ENCODE measurements around the gene HDAC4. TPM values are rescaled to one million over a fixed set of nuclear protein-coding genes. Genes with fewer than 3 reads are reported as not detected.

Gene HDAC4
- total and polyA plus RNA-seq, 9 of the 15 experiments (the other 6 are each of a cell fraction or from before 2014, with no cell fraction given) = 0.11 to 20.2 (median 4.0) TPM

- peaks cover 6 to 23% of the 10 kb centered on the region in 2 experiments; a peak in 4 of 5 replicates for H3K27me3 ChIP-seq (ENCODE audit: control insufficient read depth in 2 of 2, insufficient read depth in 2 of 2, low read length in 2 of 2)
- TF ChIP-seq RUNX1 (IDR thresholded peaks at IDR 0.05; ENCODE audit: low read depth) (no peak), ZSCAN29 (IDR thresholded peaks at IDR 0.05) (no peak), FIP1L1 (IDR thresholded peaks at IDR 0.05; ENCODE audit: low read depth, low read length, poor library complexity, severe bottlenecking) (no peak), PML (IDR thresholded peaks at IDR 0.05; ENCODE audit: low read length) (no peak), ZNF57 (CRISPR knock-in tag; IDR thresholded peaks at IDR 0.05) (no peak), SMAD1 (IDR thresholded peaks at IDR 0.05; ENCODE audit: low read depth, low read length, partially characterized antibody) (no peak), ARID4B (CRISPR knock-in tag; IDR thresholded peaks at IDR 0.05) (no peak), HCFC1 (IDR thresholded peaks at IDR 0.05; ENCODE audit: low read depth, low read length) (no peak), MXD1 (CRISPR knock-in tag; IDR thresholded peaks at IDR 0.05; ENCODE audit: borderline replicate concordance, poor library complexity, severe bottlenecking) (no peak), ILK (tag; IDR thresholded peaks at IDR 0.05; ENCODE audit: borderline replicate concordance, low read depth) (no peak), ELF2 (CRISPR knock-in tag; IDR thresholded peaks at IDR 0.05) (no peak), ZBTB9 (CRISPR knock-in tag; IDR thresholded peaks at IDR 0.05) (no peak), DNMT1 (IDR thresholded peaks at IDR 0.05) (no peak), ZKSCAN3 (CRISPR knock-in tag; IDR thresholded peaks at IDR 0.05) (no peak), SRF (CRISPR knock-in tag; IDR thresholded peaks at IDR 0.05) (no peak), RBM34 (IDR thresholded peaks at IDR 0.05; ENCODE audit: borderline replicate concordance, insufficient read depth, low read length) (no peak)
Measured at GRCh38 chr2:239433777-239434403, 33.1 kb upstream of the HDAC4 start.

More at GRCh38 chr2:239433777-239434403, 33.1 kb upstream of the HDAC4 start:
- Histone ChIP-seq H3K4me3 (no peak overlapping the region), H3K4me1 (replicated peaks in 1 of 2; ENCODE audit: control insufficient read depth in 2 of 2, insufficient read depth in 2 of 2, low read length in 2 of 2) (no peaks in the 10 kb centered on the region), H3K9ac (ENCODE audit: insufficient read depth in 1 of 2, low read depth in 2 of 2, low read length in 2 of 2) (no peak overlapping the region), H3K79me2 (ENCODE audit: control insufficient read depth, insufficient read depth, low read length) (no peaks in the 10 kb centered on the region), H3K4me2 (ENCODE audit: insufficient read depth, low read length) (no peak overlapping the region), H3K27ac (ENCODE audit: extremely low read depth, low read depth, low read length) (no peak overlapping the region), H3K36me3 (ENCODE audit: control insufficient read depth, insufficient read depth, low read length) (no peaks in the 10 kb centered on the region), H2AFZ (ENCODE audit: low read depth, low read length) (no peak overlapping the region), H3K9me1 (ENCODE audit: control insufficient read depth, insufficient read depth, low read length) (no peaks in the 10 kb centered on the region), H3K9me3 (replicated peaks; ENCODE audit: control insufficient read depth, insufficient read depth, low read depth, low read length) (no peaks in the 10 kb centered on the region), H4K20me1 (replicated peaks; ENCODE audit: control insufficient read depth, insufficient read depth, low read length) (no peaks in the 10 kb centered on the region)
- ATAC-seq (no peak), FAIRE-seq (no peak), DNase-seq (ENCODE audit: extremely low read depth in 1 of 4, low spot score in 3 of 4) (no peak)
- intact Hi-C loops (cut with micrococcal nuclease) (no loop called here), in situ Hi-C loops (cut with MboI) (no loop called here)
- 3% methylated on average over 4 of the region's 4 CpGs for WGBS (ENCODE audit: insufficient coverage, low coverage, missing lambda C conversion rate)
- BruUV-seq (replicated peaks) = no TSS peak
- POLR2A ChIA-PET = no interaction called here
- CTCF ChIA-PET (ENCODE audit: low intra/inter-chr PET ratio) = no interaction called here
